Activated CD8-positive, alpha-beta memory T cell treated with anti-CD3 and anti-CD28 coated beads, Interleukin-2, amount 50 U/mL, for 4 hours (primary cell): ENCODE results near the gene DPF3.

Experiments
- DNase-seq: peaks from one replicate; pipeline ENCODE4 v3.0.0-alpha.2; 2020

Gene DPF3

GRCh38 chr14:72610096-72610830 is 283.6 kb downstream of the DPF3 start:
- no peak for DNase-seq

DNA sequence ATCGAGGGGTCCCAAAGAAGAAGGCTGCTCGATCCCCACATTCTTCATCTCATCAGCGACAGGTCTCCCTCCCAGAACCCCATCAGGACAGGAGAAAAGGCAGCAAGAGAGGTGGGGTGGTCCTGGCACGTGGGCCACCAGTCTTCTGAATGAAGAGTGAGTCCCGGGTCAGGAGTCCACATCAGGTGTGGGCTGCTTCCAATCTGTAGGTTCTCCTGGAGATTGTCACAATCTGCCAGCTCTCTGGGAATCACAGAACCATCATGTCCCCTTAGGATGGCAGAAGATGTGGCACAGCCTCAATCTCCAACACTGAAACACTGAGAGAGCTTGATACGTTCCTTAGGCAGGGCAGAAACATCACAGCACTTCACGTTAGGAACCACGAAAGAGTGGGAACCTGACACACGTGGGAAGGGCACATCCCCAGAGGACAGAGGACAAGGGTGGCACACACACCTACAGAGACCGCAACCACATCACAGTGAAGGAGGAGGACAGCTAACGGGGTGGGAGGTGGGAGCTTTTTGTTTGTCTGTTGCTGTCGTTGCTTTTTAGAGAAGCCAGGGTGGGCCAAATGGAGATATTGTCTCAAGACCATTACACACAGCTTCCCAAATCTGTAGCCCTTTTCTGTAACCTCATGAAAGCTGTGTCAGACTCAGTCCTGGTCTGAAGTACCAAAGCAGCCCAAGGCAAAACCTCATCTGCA is 284.5 kb downstream of the DPF3 start:
- no peak for DNase-seq

DNA sequence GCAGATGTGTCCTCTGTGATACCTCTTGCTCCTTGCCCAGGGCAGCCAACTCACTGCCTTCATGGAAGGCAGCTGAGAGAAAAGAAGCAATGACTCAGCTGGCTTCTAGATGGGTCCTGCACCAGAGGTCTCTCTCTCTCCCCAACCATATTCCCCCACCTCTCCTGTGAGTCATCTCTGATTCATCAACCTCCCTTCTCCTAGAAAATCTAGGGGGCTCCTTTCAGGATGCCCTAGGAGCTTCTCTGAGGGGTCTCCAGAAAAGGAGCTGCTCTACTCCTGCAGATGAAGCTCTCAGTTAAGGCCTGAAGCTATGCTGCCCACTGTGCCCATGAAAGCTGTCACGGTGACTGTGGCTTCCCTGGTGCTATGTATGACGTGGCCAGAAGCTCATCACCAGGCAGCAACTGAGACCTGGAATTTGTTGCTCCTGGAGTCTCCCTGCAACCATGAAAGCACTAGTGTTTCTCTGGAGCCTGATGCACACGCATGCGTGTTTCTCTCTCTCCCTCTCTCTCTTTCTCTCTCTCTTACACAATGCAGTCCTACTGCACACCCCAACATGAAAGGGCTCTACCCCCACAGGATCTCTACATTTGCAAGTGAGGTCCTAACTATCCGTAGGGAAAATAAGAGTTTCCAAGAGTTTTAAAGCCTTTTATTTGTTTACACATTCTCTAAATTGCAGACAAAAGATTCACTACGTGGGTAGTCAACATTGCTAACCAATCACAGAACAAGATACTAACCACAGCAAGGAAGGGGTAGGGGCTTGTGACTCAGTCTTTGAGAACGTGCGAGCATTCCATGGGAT is 285.3 kb downstream of the DPF3 start:
- no peak for DNase-seq

- no peak for DNase-seq
These were observed 286.3 kb downstream of the DPF3 start for GRCh38 chr14:72607386-72608130.

GRCh38 chr14:72606879-72607278 is 287.0 kb downstream of the DPF3 start:
- DNase-seq: no peak

DNA sequence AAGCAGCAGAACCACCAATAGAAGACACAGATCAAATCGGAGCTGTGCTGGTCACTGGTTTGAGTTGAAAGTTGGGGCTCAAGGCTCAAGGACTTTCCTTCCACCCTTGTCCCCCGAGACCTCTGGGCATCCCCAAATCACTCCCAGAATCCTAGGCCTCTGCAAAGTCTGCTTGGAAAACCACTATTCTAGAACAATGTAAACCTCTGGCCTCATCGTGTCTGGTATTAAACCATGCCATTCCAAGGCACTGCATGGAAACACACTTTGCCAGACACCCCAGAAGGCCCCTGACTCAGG is 288.0 kb downstream of the DPF3 start:
- DNase-seq: no peak

GRCh38 chr14:72605096-72605920 is 288.6 kb downstream of the DPF3 start:
- no peak for DNase-seq

GRCh38 chr14:72604133-72604532 is 289.8 kb downstream of the DPF3 start:
- no peak for DNase-seq

GRCh38 chr14:72603639-72604038 is 290.3 kb downstream of the DPF3 start:
- no peak for DNase-seq

DNA sequence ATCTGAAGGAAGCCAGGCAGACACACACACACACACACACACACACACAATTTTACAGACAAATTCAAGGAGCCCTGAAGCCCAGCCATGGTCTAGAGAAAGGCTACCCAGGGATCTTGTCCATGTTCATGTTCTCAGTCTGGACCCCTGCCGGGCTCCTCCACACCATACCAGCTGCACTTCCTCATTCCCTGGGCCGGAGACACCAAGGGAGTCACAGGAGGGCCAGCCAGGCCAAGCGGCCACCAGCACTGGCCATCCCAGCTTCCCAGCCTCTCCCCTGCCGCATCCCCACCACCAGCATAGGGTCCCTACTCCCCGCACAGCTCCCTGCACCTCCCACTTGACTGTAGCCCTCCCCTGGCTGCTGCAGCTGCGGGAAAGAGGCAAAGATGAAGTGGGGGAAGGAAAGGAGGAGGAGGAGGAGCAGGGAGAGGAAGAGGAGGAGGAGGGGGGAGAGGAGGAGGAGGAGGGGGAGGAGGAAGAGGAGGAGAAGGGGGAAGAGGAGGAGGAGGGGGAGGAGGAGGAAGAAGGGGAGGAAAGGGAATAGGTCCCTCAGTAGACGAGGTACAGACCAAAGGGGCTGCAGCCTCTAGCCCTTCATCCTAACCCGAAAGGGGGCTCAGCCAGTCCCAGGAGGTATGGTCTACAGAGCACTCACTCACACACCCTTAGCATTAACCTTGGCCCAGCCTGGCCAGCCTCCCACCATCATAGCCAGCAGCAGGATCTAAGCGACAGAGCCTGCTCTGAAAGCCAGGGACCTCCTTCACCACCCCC is 293.2 kb downstream of the DPF3 start:
- no peak for DNase-seq

DNA sequence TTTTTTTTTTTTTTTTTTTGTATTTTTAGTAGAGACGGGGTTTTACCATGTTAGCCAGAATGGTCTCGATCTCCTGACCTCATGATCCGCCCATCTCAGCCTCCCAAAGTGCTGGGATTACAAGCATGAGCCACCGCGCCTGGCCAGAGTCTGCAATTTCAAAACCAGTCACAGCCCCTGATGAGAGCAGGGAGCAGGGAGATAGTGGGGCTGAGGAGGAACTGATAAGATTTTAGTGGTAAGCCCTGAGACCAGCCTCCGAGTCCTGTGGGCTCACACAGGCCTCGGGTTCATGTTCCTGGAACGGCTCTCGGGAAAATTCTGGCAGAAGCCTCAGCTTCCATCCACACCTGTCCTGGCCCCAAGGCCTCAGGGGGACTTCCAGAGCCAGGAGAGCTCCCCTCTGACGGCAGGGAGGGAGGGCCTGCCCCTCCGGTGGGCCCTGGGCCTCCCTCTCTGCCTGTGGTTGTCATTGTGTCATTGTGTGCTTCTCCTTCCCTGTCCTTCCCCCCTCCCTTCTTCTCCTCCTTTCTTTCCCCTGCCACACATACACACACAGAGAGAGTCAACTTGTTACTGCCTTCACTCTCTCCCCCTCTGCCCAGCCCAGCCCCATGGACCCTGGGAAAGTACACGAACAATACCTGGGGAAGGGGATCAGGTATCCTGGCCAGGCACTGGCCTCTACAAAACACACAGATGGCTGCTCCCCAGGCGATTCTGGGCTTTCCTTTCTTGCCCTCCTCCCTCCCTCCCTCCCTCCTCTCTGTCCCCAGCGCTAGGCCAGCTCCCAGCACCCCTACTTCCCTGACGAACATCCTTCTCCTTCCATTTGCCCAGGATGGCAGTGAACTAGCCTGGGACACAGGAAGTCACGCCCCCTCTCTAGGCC is 294.1 kb downstream of the DPF3 start:
- DNase-seq: no peak

DNA sequence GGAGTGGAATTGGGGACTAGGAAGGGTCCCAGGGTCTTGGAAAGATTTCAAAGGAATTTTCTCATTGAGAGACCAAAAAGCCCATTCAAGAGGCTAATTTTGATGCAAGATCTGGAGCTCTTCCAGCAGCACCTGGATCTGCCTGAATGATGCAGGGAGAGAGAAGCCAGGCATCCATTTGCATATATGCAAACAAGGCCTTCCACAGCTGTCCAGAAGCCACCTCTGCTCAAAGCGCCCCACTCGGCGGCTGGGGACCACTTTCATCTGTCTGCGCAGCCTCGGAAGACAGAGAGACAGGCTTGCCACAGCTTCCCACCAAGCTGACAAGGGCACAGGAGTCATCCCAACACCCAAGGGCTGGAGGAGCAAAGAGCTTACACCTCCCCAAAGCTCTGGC is 295.6 kb downstream of the DPF3 start:
- no peak for DNase-seq

GRCh38 chr14:72597252-72598233 is 296.4 kb downstream of the DPF3 start:
- no peak for DNase-seq

DNA sequence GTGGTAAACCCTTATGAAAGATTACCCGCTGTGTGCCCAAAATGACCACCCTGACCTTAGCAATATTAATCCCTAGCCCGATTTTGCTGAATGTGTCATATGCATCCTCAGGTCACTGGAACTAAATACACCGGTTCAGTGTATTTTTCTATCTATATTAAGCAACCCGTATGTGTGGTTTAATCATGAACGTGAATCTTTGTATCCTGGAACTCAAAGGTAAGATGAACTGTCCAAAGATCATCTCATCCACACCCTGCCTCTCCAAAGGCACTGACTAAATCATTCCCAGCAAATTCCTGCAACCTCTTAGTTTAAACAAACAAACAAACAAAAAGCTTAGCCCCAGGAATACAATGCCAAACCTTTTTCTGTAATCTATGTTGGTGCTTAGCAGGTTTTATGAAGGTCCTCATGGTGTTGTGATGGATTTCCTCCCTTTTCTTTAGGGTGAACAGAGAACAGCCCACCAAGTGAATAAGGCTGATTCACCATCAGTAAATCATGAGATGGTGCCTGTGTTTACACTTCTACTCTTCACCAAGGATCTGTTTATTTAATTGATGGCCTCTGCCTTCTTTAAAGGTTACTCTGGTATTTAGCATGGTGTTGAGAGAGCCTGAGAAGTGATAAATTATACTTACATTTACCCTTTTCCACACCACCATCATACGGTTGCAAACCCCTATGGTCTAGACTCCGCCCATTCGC is 298.6 kb downstream of the DPF3 start:
- DNase-seq: no peak

GRCh38 chr14:72594099-72594901 is 299.6 kb downstream of the DPF3 start:
- DNase-seq: no peak

DNA sequence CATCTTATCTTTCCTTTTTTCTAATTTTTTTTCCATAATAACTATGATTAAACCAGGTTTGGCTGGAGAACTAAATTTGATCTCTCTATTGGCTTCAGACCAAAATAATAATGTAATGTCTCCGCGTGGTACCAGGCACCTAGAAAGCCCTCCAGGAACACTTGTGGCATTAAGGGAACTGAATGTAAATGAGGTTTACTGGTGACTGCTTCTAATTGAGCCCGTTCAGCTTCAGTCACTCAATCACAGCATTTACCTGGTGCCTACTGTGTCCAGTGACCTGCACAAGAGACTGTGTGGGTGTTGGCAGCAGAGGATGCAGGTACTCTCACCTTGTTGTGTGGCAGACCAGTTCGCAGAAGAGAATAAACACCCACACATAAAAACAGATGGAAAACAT is 302.5 kb downstream of the DPF3 start:
- DNase-seq: no peak

GRCh38 chr14:72590577-72590976 is 303.3 kb downstream of the DPF3 start:
- no peak for DNase-seq

DNA sequence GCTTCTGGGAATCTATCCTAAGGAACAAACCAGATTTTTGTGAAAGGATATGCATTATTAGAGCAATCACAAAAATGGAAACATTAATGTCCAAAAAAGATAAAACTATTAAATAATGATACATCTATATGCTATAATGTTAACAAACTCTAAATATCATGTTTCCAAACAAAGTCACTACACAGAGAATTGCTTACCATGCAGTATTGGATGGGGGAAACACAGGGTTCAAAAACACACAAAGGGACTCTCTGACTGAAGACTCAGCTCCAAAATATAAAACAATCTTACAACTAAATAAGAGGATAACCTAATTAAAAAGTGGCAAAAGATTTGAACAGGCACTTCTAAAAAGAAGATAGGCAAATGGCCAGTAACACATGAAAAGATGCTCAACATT is 304.2 kb downstream of the DPF3 start:
- no peak for DNase-seq
